Islet precursor cell (in vitro differentiated cells): ENCODE results near the gene CEL.
"Not testable (repeated sequence)": the region's sequence is repeated elsewhere in the genome, so short reads cannot be mapped to it uniquely, and the experiment has no call there.

Experiments
- DNase-seq: peaks from one replicate; pipeline ENCODE4 v3.0.0-alpha.2; 2018

Gene CEL

GRCh38 chr9:133087429-133088145 is 25.8 kb downstream of the CEL start:
- no peak for DNase-seq

DNA sequence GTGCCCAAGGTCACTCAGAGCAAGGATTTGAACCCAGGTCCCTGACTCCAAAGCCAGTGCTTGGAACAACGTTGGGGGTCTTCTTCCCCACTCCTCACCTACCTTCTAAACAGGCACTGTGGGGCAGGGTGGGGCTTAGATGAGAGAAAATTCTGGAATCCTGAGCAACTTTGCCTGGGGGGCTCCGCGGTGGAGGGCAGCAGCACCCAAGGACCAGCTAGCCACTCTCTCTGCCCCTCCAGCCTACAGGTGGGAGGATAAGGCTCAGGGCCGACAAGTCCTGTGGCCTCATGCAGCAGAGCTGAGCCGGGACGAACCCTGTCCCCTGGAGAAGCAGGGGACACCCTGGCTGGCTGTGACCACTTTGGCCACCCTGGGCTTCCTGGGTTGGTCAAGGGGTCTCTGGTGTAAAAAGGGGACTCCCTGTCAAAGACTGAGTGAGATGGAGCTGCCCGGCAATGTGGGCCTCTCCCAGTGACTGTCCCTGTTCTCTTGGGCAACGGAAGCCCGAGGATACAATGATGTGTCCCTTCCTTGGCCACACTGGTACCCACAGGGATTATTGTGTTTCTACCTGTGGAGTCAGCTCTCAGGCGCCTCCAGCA is 26.5 kb downstream of the CEL start:
- no peak for DNase-seq

GRCh38 chr9:133088756-133089155 is 27.0 kb downstream of the CEL start:
- DNase-seq = no peak

- DNase-seq = no peak
Observed at GRCh38 chr9:133089271-133089671, 27.5 kb downstream of the CEL start.

- no peak for DNase-seq
Observed at GRCh38 chr9:133090187-133090586, 28.4 kb downstream of the CEL start.

GRCh38 chr9:133090752-133091385 is 29.1 kb downstream of the CEL start:
- DNase-seq = no peak

- not testable (repeated sequence) for DNase-seq
Observed at GRCh38 chr9:133094351-133094750, 32.6 kb downstream of the CEL start.

GRCh38 chr9:133094842-133095393 is 33.1 kb downstream of the CEL start:
- no peak for DNase-seq

DNA sequence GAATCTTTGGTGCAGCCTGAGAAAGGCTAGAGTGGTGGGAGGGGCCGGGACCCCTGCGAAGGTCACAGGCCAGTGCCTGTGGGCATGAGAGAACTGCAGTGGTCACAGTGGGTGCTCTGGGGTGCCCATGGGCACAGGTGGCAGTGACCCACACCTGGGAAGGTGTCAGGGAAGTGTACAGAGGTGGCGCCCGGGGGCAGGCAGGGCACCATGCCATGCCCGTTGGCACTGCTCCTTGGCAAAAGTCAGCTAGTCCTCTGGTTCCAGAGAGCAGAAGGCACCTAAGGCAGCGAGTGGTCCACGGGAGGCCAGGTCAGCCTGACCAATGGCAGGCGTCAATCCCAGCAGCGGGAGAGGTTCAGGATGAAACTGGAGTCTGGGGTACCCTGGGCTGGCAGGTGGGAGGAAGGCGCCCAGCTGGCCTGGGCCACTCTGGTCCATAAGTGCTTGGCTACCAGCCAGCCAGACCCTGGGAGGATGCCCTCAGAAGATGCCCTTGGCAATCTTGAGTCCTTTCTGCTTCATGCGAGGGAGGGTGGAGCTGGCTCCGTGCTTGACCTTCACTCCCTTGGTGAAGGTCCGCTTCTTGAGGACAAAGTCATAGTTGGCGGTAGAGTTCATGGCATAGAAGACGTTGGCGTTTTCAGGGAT is 36.4 kb downstream of the CEL start:
- no peak for DNase-seq

GRCh38 chr9:133098871-133099270 is 37.1 kb downstream of the CEL start:
- no peak for DNase-seq

DNA sequence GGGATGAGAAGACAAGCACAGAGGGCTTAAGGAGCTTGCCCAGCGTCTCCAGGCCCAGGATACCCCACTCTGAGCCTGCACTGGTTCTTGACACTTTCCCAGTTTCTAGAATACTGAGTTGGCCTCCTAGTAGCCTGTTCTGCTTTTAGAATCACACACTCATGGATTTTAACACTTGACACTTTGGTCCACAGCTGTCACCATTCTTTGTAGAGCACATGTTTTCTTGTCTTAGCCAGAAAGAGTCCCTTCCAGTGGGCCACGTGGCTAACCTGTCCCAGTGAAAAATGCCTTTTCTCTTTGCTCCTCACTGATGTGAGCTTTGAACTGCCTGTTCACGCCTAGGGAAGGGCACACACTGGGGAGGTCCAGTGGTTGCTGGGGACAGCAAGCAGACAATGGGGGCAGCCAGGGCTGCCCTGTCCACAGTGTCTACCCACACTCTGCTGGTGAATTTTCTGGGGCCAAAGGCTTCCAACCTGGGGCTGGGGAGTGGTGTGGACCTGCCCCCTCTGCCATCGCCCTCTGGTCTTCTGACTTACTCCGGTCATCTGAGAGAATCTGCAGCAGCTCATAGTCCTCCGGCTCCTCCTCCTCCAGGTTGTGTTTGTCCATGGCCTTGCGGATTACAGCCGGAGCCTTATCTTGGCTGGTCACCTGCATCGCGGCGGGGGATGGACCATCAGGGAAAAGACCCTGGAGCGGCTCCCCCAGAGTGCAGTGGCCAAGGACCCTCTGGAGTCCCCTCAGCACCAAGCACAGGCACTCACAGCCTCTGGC is 38.1 kb downstream of the CEL start:
- no peak for DNase-seq

GRCh38 chr9:133100506-133101355 is 39.0 kb downstream of the CEL start:
- DNase-seq = no peak

- DNase-seq = no peak
Observed at GRCh38 chr9:133101356-133102189, 39.8 kb downstream of the CEL start.

DNA sequence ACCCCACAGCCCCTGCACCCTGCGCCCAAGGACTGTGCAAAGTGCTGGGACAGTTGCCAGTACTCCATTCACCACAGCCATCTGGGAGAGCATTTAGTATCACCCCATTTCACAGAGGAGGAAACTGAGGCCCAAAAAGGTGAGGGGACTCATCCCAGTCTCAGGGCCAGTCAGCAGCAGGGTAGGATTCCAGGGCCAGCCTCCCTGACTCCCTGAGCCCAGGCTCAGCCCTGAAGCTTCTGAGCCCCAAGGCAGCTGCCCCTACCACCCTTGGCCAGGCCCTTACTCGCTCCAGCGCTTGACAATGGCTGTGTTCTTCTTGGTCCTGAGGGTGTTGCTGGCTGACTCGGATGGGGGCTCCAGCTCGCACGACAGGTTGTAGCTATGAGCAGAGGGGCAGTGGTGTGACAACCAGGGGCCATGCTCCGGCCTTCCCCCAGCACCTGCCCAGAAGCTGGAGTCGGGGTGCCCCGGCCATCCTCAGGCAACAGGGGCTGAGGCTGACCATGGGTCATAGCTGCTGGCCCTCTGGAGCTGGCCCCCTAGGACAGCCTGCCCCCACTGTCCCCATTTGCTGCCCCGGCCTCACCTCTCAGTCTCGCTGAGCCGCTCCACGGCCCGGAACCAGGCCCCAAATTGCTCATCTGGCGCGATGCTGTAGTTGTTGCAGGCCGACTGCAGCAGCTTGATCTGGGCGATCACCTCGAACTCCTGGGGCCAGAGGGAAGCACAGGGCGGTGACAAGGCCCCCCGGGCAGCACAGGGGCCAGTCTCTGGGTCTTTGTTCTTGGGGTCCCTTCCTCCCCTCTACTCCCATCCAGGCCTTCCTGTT is 40.6 kb downstream of the CEL start:
- no peak for DNase-seq

DNA sequence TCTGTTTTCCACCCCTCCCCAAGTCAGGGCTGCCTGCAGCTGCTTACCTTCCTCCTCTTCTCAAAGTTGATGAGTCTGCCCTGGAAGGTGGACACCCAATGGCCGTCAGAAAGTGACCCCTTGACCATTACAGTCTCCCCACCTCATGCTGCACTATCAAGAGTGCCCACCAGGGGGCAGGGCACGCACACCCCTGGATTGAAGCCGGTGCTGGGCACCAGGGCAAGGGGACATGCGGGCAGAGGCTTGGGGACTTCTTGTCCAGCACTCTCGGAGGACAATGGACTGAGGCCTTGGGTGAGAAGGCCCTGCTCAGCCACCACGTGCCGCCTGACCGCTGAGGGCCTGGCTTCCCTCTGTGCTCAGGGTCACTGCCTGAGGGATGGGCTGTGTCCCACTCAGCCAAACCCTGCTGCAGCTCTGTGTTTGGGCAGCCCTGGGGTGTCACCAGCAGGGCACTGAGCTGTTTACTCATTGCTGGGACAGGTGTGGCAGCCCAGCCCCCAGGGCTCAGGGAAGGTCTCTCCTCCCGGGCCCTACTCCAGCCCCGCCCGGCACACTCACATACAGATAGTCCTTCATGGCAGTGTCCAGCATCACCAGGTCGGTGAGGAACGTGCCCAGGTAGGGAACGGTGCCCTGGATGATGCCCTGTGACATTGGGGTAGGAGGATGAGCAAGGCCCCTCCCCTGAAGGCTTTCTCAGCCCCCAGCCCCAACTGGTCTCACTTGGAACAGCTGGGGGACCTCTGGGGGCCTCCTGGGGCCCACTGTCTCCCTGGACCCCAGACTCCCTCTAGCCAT is 41.6 kb downstream of the CEL start:
- no peak for DNase-seq

DNA sequence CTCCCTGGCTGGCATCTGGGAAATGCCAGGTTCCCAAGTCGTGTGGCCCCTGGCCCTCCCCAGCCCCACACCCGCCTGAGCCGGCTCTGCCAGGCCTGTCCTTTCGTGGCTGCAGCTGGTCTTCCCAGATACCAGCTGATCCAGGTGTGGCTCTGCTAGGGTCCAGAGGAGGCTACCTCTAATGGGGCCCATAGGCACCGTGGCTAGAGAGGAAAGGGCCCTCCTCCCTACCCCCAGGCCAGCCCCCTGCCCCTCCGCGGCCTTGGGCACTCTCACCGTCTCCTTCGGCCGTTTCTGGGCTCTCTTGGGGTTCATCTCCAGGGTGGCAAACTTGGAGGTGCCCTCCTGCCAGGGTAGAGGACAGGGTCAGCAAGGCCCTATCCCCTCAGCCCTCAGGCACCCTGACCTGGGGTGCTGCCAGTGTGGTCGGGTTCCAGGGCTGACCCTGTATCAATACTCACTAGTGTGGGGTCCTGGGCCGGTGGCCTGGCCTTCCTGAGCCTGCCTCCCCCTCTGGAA is 42.3 kb downstream of the CEL start:
- DNase-seq = no peak

DNA sequence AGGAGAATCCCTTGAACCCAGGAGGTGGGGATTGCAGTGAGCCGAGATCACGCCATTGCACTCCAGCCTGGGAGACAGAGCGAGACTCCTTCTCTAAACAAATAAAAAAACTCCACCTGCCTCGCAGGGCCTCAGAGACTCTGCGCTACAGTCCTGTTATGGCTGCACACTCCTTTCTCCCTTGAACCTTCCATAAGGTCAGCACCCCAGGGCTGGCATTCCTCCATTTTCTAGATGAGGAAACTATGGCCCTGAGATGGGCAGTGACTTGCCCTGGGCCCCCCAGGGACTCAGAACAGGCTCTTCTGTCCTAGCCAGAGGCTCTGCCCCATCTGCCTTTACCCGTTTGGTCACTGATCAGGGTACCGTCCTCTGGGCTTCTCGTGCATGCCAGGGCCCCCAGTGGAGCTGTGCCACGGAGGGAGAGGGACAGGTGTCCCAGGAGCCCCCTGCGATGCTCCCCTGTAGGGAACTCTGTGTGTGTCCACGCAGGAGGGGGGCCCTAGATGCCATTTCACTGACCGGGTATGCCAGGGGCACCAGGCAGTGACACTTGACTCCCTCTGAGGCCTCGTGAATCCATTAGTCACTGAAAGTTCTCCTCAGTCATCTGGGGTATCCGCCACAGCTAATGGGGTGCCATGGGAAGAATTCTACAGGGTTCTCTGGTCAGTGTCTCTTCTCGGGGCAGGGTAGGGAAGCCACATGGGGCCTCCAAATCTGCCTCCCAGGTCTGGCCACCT is 43.1 kb downstream of the CEL start:
- no peak for DNase-seq

- no peak for DNase-seq
Observed at GRCh38 chr9:133105461-133105770, 43.6 kb downstream of the CEL start.
